Measurements from ENCODE around the gene SNX13.

SNX13 gene

GRCh38 chr7:17940302-17940883 is at the start of gene SNX13:
SNX13 (minus strand) TSS chr7:17940494; CDS start chr7:17940295, 199 bp downstream.
- DNase-seq, result peak; percentile 94

- no peak for DNase-seq
Observed at GRCh38 chr7:17989546-17989945, 49.3 kb upstream of the SNX13 start.

- DNase-seq, result no peak
Observed at GRCh38 chr7:17988858-17989257, 48.6 kb upstream of the SNX13 start.

- DNase-seq, result no peak
Observed at GRCh38 chr7:17988141-17988540, 47.8 kb upstream of the SNX13 start.

- DNase-seq, result no peak
Observed at GRCh38 chr7:17986851-17987250, 46.6 kb upstream of the SNX13 start.

GRCh38 chr7:17985473-17986239 is 45.4 kb upstream of the SNX13 start:
- DNase-seq, result no peak

- no peak for DNase-seq
Observed at GRCh38 chr7:17984288-17984687, 44.0 kb upstream of the SNX13 start.

GRCh38 chr7:17983221-17984062 is 43.1 kb upstream of the SNX13 start:
- no peak for DNase-seq

GRCh38 chr7:17976952-17977351 is 36.7 kb upstream of the SNX13 start:
- DNase-seq, result no peak

GRCh38 chr7:17971411-17971810 is 31.1 kb upstream of the SNX13 start:
- no peak for DNase-seq

GRCh38 chr7:17968791-17969715 is 28.8 kb upstream of the SNX13 start:
- no peak for DNase-seq

GRCh38 chr7:17966706-17967105 is 26.4 kb upstream of the SNX13 start:
- DNase-seq, result no peak

GRCh38 chr7:17965603-17966002 is 25.3 kb upstream of the SNX13 start:
- no peak for DNase-seq

- DNase-seq, result no peak
Observed at GRCh38 chr7:17963281-17963680, 23.0 kb upstream of the SNX13 start.

- no peak for DNase-seq
Observed at GRCh38 chr7:17962652-17963051, 22.4 kb upstream of the SNX13 start.

GRCh38 chr7:17957871-17958270 is 17.6 kb upstream of the SNX13 start:
- no peak for DNase-seq

- no peak for DNase-seq
Observed at GRCh38 chr7:17952387-17952786, 12.1 kb upstream of the SNX13 start.

- no peak for DNase-seq
Observed at GRCh38 chr7:17951742-17952254, 11.5 kb upstream of the SNX13 start.

GRCh38 chr7:17948526-17949238 is 8.4 kb upstream of the SNX13 start:
- no peak for DNase-seq

GRCh38 chr7:17947620-17948019 is 7.3 kb upstream of the SNX13 start:
- DNase-seq, result no peak

GRCh38 chr7:17946591-17946990 is 6.3 kb upstream of the SNX13 start:
- no peak for DNase-seq

GRCh38 chr7:17944720-17945119 is 4.4 kb upstream of the SNX13 start:
- DNase-seq, result no peak

All from right forelimb (tissue), 1 donor.